Measurements from ENCODE around the gene SLX4IP. TPM values are rescaled to one million over a fixed set of nuclear protein-coding genes. Genes with fewer than 3 reads are reported as not detected.

SLX4IP gene
- total and polyA plus RNA-seq, 2 of the 13 experiments (the other 11 are each of a cell fraction or from before 2014, with no cell fraction given), result 3.6 to 7.3 TPM

GRCh38 chr20:10641893-10642292 lies 206.8 kb downstream of the SLX4IP start:
- H3K79me2 ChIP-seq (ENCODE audit: insufficient read depth, low read length), result no peaks in the 10 kb centered on the region
- peaks cover 66 to 87% of the 10 kb centered on the region in 2 experiments for H3K36me3 ChIP-seq (replicated peaks in 1 of 2; ENCODE audit: control insufficient read depth in 1 of 2, insufficient read depth in 2 of 2, low read length in 2 of 2)
- H3K4me3 ChIP-seq (replicated peaks in 1 of 3; ENCODE audit: insufficient read depth in 1 of 3, low read depth in 2 of 3, low read length in 3 of 3), result no peak overlapping the region
- ChIA-PET POLR2A (no interaction called here), CTCF (ENCODE audit: low intra/inter-chr PET ratio, low total read pairs) (no interaction called here)
- H4K20me1 ChIP-seq (ENCODE audit: insufficient read depth, low read length), result no peaks in the 10 kb centered on the region
- H2AFZ ChIP-seq (ENCODE audit: low read length), result no peak overlapping the region
- intact Hi-C loops (cut with micrococcal nuclease; ENCODE audit: unreplicated experiment), result no loop called here
- in situ Hi-C loops (cut with HindIII; ENCODE audit: extremely low pct_ligation_motif_present, low pct_unique_long_range_greater_than_20kb), result loop anchor here (10.0 kb wide), 1 partner anchor 207 kb away; the partner anchor contains the start of genes MKKS and SLX4IP
- WGBS (ENCODE audit: low lambda C conversion rate), result 98% methylated on average over 7 of the region's 7 CpGs
- TF ChIP-seq TGIF2 (CRISPR knock-in tag; IDR thresholded peaks at IDR 0.05), result no peak
- no peak for TF ChIP-seq SYNCRIP (IDR thresholded peaks at IDR 0.05; ENCODE audit: insufficient read depth, low read depth, low read length)
- no peak for TF ChIP-seq MYC (CRISPR knock-in tag; IDR thresholded peaks at IDR 0.05; ENCODE audit: borderline replicate concordance)
- TF ChIP-seq POLR2AphosphoS5 (IDR thresholded peaks at IDR 0.05; ENCODE audit: low read depth, low read length), result 0 out of 2 replicates have a peak, but pooled peaks have one; percentile 16
- no peak for TF ChIP-seq ZBTB4 (CRISPR knock-in tag; IDR thresholded peaks at IDR 0.05; ENCODE audit: borderline replicate concordance)
- no peak for TF ChIP-seq ZNF333 (CRISPR knock-in tag; IDR thresholded peaks at IDR 0.05; ENCODE audit: borderline replicate concordance)
- peak; percentile 51; the same call in 1 of the 2 replicates for TF ChIP-seq NR0B2 (CRISPR knock-in tag; IDR thresholded peaks at IDR 0.05)
- no peak for TF ChIP-seq NR2F2 (IDR thresholded peaks at IDR 0.05; ENCODE audit: borderline replicate concordance, low read depth)
- no peaks in the 10 kb centered on the region for H3K4me1 ChIP-seq (ENCODE audit: insufficient read depth, low read length)
- no peak overlapping the region for H3K27ac ChIP-seq (ENCODE audit: extremely low read length, insufficient read depth, low read length)
- no peaks in the 10 kb centered on the region for H3K27me3 ChIP-seq (ENCODE audit: control insufficient read depth in 1 of 2, insufficient read depth in 2 of 2, low read length in 2 of 2)
- H3K9ac ChIP-seq (ENCODE audit: insufficient read depth, low read depth, low read length), result no peak overlapping the region
- BruUV-seq (replicated peaks), result no TSS peak
- DNase-seq (ENCODE audit: low spot score), result no peak
- no peak for ATAC-seq
- no peak overlapping the region for H3K4me2 ChIP-seq (ENCODE audit: low read depth, low read length)
- FAIRE-seq, result no peak
- no peaks in the 10 kb centered on the region for H3K9me3 ChIP-seq (ENCODE audit: low read length)
